Central memory CD4-positive, alpha-beta T cell (primary cell): Measurements from ENCODE around the gene RASA1.
A peak's percentile ranks its signal among the peaks of the same experiment; 100 is the strongest.

Source experiments
- DNase-seq: peaks from one replicate; pipeline ENCODE4 v3.0.0; 2022

RASA1 gene

GRCh38 chr5:87405472-87406155, 137.9 kb downstream of the RASA1 start:
- no peak for DNase-seq

DNA sequence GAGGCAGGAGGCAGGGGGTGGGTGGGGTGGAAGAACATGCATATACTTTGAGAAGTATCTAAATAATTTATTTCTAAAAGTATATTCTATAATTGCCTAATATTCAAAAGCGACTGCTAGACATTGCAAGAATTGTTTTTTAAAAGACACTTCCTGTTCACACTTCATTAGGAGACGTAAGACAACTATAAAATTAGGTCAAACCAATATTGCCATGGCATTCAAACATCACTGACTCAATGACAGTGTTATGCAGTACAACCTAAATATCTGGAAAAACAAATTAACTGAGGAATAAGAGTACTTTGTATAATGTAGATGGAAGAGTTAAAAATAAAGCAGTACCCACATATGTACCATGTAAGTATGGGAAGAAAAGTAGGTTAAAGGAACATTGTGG, 140.5 kb downstream of the RASA1 start:
- peak; percentile 25 for DNase-seq

GRCh38 chr5:87410931-87411330, 143.2 kb downstream of the RASA1 start:
- DNase-seq = no peak

- DNase-seq = peak; percentile 50
Observed at GRCh38 chr5:87411586-87411972, 143.9 kb downstream of the RASA1 start.

DNA sequence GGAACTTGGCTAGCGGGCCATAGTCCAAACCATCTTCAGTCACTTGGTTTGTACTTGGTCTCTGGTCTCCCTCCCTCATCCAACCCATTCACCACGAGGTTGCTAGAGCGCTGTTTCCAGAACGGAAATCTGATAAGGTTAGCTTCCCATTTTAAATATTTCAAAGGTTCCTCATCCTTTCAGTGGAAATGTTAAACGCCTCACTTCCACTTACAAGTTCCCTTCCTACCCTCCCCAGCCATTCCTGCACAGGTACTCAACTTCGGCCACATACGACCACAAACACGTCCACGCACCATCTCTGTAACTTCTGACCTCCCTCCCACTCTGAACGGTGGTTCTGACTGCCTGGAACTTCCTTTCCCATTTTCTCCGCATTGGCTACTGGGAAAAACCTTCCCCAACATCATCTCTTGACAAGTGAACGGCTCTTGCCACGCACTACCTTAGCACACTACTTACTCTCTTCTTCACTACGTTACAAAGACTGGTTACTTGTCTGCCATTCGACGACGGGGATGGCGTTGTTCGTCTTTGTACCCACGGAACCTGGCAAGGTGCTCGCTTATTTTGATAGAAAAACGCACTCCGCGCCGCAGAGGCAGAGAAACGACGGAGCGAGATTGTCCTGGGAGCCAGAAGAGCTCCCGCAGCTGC, 144.4 kb downstream of the RASA1 start:
- DNase-seq = no peak

DNA sequence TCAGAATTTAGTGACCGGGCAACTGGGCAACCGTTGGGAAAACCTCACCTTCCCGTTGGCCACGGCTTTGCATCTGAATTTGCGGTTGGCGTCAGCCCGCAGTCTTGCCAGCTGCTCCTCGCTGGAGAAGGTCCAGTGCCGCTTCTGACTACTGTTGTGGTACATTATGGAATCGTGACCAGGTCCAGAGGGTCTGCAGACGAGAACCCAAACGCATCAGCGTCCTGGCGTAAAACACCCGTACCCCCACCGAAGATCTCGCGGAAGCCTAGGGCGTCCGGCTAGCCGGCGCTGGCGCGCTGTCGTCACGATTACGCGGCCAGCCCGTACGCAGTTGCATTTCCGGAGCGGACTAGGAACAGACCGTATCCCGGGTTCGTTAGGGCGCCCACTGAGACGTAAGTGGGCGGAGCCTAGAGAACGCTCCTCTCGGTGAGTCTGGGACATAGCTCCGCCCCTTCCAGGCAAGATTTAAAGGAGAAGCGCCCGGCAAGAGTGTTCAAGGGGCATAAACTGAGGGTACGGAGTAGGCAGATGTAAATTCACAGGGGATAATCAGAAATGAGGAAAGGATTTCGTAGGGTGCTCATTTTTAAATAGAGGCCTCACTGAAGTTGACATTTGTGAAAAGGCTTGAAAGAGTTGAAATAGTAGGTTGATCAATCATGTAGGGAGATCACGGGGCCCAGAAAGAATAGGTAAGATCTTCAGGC, 145.1 kb downstream of the RASA1 start, which contains the start of gene CCNH:
CCNH (minus strand) TSS at position 301 of the 713 bp plus-strand sequence; CDS start at position 165, 136 bp downstream.
- peak; percentile 98 for DNase-seq

GRCh38 chr5:87413343-87413645, 145.6 kb downstream of the RASA1 start:
- no peak for DNase-seq

DNA sequence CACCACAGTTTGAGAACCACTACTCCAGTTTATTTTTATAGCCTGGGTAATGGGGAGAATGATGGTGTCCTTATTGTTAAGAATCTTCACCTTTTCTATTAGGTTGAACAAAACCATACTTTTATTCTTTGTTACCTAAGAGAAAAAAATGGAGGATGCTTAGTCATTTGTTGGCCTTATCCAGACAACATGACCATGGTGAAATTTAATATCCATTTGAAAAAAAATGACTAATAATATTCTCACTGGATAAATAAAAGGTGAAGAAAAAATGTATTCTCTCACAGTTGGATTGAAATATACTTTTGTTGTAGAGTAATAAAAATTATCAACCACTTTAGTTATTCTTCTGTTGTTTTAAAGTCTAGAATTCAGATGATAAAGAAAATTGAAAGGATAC, 150.8 kb downstream of the RASA1 start:
- no peak for DNase-seq

DNA sequence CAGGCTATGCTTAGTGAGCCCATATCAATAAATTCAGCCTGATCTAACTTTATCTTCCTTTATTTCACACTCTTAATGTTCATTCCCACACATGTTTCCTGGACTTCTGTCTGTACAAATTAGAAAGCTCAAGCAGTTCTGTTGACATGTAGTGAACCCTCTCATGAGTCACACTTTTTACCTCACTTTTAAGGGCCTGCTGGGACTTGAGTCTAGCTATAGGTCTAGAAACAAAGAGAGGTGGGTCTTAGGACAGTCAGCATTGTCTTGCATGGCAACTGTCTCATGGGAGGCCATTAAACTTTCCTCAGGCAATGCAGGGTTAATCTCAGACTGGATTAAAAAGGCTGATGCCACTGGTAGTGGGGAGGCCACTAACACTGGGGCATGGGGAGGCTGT, 153.6 kb downstream of the RASA1 start:
- no peak for DNase-seq

- DNase-seq = no peak
Observed at GRCh38 chr5:87423755-87424154, 156.1 kb downstream of the RASA1 start.

- DNase-seq = no peak
Observed at GRCh38 chr5:87430863-87431457, 163.3 kb downstream of the RASA1 start.

GRCh38 chr5:87432460-87432859, 164.8 kb downstream of the RASA1 start:
- no peak for DNase-seq

DNA sequence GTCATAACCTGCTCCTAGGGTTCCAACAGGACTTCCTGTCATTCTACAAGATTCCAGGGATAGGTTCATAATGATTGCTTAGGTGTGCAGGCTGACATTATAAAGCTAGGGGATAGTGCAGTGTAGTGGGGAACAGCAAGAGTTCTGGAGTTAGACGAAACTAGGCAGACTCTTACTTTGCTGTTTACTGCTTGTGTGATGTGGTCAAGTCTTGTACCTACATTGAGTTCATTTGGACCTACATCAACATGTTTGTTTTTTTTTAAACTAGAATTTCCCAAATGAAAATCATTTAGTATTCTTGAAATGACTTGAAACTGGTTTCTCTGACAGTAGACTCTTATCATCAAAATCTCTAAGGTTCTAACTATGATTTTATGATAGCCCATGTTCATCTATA, 166.3 kb downstream of the RASA1 start:
- DNase-seq = no peak

DNA sequence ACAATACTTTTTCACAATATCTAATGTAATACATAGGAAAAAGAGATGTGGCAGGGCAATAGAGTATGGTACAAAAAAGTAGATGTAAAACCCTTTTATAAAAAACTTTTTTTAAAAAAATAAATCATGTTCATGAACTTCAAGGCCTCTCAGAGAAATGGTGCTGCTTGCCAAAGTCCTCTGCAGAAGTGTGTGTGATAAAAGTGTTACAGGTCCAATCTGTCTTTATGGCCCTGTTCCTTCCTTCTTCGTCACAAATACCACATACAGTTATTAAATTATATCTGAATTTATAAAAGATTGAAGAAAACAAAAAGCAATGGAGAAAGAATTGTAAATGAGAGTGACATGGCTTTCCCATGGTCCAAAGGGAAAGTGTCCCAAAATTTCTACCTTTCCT, 166.8 kb downstream of the RASA1 start:
- no peak for DNase-seq

DNA sequence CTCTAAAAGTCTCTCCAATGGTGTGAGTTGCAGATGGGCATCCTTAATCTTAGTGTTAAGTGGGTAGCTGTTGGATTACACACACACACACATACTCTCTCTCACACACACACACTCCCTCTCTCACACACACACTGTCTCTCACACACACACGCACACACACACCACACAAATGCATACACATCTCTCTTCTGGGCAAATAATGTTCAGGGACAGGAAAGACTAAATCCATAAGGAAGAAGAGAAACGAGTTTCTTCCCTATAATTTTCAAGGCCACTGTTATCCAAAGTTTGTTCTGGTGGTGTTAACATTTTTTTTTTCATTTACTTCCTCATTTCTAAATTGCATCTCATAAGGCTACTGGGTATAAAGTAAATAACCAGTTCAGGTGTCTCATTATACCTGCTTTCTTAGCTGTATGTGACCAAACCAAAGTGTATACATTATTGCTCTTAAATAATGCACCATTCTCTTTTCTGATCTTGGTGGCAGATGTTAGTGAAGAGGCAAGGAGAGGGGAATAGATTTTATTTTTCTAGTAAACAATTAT, 167.5 kb downstream of the RASA1 start:
- DNase-seq = no peak

- DNase-seq = no peak
Observed at GRCh38 chr5:87437724-87438123, 170.0 kb downstream of the RASA1 start.

DNA sequence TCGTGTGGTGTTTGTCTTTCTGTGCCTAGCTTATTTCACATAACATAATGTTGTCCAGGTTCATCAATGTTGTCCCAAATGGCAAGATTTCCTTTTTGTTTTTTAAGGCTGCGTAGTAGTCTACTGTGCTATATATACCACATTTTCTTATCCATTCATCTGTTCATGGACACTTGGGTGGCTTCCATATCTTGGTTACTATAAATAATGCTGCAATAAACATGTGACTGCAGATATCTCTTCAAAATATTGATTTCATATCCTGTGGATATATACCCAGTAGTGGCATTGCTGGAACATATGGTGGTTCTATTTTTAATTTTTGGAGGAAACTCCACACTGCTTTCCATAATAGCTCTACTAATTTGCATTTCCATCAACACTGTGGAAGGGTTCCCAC, 170.5 kb downstream of the RASA1 start:
- no peak for DNase-seq
